Measurements from ENCODE around the gene AFAP1L2.

GRCh38 chr10:114246679-114247305 is 157.5 kb downstream of the AFAP1L2 start:
- TF ChIP-seq POLR2A (IDR thresholded peaks at IDR 0.05): no peak
- TF ChIP-seq, protein P1, sequence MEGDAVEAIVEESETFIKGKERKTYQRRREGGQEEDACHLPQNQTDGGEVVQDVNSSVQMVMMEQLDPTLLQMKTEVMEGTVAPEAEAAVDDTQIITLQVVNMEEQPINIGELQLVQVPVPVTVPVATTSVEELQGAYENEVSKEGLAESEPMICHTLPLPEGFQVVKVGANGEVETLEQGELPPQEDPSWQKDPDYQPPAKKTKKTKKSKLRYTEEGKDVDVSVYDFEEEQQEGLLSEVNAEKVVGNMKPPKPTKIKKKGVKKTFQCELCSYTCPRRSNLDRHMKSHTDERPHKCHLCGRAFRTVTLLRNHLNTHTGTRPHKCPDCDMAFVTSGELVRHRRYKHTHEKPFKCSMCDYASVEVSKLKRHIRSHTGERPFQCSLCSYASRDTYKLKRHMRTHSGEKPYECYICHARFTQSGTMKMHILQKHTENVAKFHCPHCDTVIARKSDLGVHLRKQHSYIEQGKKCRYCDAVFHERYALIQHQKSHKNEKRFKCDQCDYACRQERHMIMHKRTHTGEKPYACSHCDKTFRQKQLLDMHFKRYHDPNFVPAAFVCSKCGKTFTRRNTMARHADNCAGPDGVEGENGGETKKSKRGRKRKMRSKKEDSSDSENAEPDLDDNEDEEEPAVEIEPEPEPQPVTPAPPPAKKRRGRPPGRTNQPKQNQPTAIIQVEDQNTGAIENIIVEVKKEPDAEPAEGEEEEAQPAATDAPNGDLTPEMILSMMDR (IDR thresholded peaks at IDR 0.05): no peak
